MM.1S (cell line): ENCODE measurements around the gene NEGR1.

Experiments used
- EZH2 ChIP-seq: fragments of 300-600 bp; sonication (generic); optimal IDR thresholded peaks from 2 replicates; pipeline ENCODE3; 2017; ENCODE audit warnings: low read depth, mild to moderate bottlenecking, antibody characterized with exemption, low read length, mixed read lengths
- TF ChIP-seq, protein P1 (sequence below): fragments of 300-600 bp; sonication (generic); IDR thresholded peaks from 2 replicates; pipeline ENCODE4 v1.5.1; 2016; ENCODE audit warnings: antibody characterized with exemption, low read length, mixed read lengths

- TF ChIP-seq, protein P1, sequence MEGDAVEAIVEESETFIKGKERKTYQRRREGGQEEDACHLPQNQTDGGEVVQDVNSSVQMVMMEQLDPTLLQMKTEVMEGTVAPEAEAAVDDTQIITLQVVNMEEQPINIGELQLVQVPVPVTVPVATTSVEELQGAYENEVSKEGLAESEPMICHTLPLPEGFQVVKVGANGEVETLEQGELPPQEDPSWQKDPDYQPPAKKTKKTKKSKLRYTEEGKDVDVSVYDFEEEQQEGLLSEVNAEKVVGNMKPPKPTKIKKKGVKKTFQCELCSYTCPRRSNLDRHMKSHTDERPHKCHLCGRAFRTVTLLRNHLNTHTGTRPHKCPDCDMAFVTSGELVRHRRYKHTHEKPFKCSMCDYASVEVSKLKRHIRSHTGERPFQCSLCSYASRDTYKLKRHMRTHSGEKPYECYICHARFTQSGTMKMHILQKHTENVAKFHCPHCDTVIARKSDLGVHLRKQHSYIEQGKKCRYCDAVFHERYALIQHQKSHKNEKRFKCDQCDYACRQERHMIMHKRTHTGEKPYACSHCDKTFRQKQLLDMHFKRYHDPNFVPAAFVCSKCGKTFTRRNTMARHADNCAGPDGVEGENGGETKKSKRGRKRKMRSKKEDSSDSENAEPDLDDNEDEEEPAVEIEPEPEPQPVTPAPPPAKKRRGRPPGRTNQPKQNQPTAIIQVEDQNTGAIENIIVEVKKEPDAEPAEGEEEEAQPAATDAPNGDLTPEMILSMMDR, result no peak
- TF ChIP-seq EZH2, result no peak
Measured at GRCh38 chr1:71859806-71860205, 422.5 kb downstream of the NEGR1 start.
